Ureter (tissue), 1 donor: ENCODE measurements around the gene MAN2B2. TPM values are rescaled to one million over a fixed set of nuclear protein-coding genes. Genes with fewer than 3 reads are reported as not detected.

Source experiments
- DNase-seq: peaks from one replicate; pipeline ENCODE4 v3.0.0-alpha.2; 2020; ENCODE audit warnings: low spot score
- total RNA-seq: library from RNA; stranded (reverse); gene quantifications from one replicate; pipeline ENCODE4 v1.2.4, GENCODE V29; 2023
- donor health status: DM: yes; HTN: yes; CAD: no.

MAN2B2 gene
- total RNA-seq, 1 donor from 2014 or later = 37.3 TPM

DNA sequence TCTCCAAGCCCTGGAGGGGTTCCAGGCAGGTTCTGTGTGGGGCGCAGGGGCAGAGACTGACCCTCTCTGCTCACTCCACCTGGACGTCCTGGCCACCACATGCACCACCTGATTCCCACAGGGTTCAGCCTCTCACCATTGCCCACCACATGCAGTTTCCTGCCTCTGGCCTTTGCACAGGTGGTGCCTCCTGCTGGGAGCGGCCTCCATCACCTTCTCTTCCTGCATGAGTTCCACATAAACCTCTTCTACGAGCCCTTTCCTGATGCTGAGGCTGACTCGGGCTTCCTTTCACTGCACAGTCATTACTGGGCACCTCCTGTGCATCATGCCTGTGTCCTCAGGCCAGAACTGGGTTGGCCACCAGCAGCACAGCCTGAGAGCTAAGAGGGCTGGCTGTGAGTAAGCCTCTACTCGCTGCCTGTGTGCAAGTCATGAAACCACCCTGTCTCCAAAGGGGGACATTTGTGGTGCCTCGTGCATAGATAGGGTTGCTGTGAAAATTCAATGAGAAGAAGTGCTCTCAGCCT is 19.9 kb downstream of the MAN2B2 start:
- no peak for DNase-seq

- DNase-seq = no peak
Observed at GRCh38 chr4:6595897-6596537, 21.0 kb downstream of the MAN2B2 start.

GRCh38 chr4:6596948-6597347 is 22.0 kb downstream of the MAN2B2 start:
- DNase-seq = no peak

GRCh38 chr4:6598127-6598526 is 23.1 kb downstream of the MAN2B2 start:
- DNase-seq = no peak

GRCh38 chr4:6598641-6599040 is 23.7 kb downstream of the MAN2B2 start:
- DNase-seq = no peak

DNA sequence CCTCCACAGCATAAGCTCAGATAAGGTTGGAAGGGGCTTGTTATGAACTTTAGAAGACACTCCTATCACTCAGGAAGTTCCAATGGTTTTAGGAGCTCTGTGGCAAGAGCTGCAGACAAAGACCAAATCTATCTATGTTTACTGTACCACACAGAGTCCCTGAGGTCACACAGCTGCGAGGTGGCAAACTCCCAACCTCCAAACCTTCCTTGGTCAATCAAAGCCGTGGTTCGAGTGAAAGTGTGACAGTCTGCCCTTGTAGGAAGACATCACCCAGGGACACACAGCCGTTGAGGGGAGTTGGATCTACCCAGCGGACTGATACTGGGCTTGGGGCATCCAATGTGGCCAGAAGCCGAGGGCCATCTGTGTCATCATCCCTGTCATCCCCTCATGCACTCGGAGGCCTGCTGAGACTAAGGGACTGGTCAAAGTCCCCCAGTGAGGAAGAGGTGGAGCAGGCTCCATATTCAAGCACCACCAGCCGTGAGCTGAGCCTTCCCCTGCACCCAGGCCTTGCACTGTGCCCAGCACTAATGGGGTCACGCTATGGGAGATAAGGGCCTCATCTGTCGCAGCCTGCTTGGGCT is 26.8 kb downstream of the MAN2B2 start:
- DNase-seq = no peak

- DNase-seq = no peak
Observed at GRCh38 chr4:6602289-6602688, 27.3 kb downstream of the MAN2B2 start.

DNA sequence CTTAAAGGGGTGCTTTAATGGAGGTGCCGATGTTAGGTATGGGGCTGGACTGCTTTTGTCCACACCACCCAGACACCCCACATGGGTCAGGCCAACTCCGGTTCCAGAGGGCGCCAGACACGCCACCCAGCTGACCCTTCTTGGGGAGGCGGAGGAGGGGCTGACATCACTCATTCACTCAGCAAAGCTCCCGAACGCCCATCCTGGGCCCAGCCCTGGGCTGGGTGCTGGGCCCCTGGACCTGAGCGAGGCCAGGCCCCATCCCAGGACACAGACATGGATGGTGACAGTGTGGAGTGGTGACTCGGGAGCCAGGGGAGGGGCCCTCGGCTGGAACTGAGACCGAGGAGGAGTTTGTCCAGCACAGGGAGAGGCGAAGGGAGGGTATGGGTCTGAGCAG is 28.1 kb downstream of the MAN2B2 start:
- no peak for DNase-seq

GRCh38 chr4:6605114-6605513 is 30.1 kb downstream of the MAN2B2 start:
- no peak for DNase-seq

GRCh38 chr4:6605605-6606004 is 30.6 kb downstream of the MAN2B2 start:
- no peak for DNase-seq

DNA sequence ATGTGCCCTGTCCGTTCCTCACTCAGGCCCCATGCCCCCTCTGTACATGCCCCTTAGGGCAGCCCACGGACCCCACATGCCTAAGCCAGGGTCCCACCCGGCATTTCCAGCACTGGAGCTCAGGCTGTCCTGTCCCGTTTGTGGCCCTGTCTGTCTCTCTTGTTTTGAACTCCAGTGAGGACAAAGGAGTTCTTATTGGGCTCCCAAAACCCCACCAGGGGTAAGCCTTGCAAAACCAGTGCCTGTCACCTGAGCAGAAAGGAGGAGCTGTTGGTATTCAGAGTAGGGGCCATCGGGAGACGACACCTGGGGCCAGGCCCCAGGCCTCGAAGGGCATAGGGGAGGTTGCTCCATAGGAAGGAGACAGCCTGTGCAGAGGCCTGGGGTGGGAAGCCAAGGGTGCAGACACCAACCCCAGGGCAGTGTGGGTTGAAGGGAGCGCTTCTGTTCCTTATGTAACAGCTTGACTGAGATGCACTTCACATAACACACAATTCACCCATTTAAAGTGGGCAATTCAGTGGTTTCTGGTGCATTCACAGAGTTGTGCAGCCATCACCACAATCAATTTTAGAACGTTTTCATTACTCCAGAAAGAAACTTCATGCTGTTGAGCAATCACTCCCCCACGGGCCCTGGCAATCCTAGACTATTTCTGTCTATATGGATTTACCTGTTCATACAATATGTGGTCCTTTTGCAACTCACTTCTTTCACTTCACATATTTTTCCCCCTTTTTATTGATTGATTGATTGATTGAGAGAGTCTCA is 31.7 kb downstream of the MAN2B2 start:
- no peak for DNase-seq

DNA sequence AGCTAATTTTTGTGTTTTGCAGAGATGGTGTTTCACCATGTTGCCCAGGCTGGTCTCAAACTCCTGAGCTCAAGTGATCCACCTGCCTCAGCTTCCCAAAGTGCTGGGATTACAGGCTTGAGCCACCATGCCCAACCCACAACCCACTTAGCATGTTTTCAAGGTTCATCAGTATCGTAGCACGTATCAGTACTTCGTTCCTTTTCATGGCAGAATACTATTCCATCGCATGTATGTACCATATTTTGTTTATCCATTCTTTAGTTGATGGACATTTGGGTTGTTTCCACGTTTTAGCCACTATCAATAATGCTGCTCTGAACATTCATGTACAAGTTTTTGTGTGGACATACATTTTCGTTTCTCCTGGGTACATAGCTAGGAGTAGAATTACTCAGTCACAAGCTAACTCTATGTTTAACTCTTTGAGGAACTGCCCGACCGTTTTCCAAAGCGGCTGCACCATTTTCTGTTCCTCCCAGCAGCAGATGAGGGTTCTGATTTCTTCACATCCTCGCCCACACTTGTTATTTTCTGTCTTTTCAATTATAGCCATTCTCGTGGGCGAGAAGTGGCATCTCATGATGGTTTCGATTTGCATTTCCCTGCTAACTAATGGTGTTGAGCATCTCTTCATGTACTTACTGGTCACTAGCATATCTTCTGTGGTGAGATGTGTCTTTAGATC is 32.5 kb downstream of the MAN2B2 start:
- DNase-seq = no peak

- DNase-seq = no peak
Observed at GRCh38 chr4:6608758-6609414, 33.9 kb downstream of the MAN2B2 start.

GRCh38 chr4:6609415-6610079 is 34.6 kb downstream of the MAN2B2 start:
- DNase-seq = no peak

GRCh38 chr4:6610856-6611430 is 36.0 kb downstream of the MAN2B2 start:
- DNase-seq = no peak

DNA sequence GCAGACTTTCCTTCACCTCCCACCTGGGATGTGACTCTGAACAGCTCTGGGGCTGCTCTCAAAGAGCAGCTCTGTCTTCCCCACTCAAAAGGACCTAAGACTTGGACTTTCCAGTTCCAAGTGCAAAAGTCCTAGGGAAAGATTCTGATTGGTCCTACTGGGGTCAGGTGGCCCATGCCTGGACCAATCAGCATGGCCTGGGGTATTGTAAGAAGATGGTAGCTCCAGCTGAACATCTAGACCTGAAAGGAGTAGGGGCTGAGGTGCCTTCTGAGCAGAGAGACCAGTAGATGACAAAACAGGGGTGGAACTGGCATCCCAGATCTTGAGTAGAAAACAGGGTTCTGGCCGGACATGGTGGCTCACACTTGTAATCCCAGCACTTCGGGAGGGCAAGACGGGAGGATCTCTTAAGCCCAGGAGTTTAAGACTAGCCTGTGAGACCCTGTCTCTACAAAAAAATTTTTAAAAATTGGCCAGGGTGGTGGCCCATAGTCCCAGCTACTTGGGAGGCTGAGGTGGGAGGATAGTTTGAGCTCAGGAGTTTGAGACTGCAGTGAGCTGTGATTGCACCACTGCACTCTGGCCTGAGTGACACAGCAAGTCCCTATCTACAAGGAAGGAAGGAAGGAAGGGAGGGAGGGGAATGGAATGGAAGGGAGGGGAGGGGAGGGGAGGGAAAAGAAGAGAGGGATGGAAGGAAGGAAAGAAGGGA is 38.1 kb downstream of the MAN2B2 start:
- no peak for DNase-seq

DNA sequence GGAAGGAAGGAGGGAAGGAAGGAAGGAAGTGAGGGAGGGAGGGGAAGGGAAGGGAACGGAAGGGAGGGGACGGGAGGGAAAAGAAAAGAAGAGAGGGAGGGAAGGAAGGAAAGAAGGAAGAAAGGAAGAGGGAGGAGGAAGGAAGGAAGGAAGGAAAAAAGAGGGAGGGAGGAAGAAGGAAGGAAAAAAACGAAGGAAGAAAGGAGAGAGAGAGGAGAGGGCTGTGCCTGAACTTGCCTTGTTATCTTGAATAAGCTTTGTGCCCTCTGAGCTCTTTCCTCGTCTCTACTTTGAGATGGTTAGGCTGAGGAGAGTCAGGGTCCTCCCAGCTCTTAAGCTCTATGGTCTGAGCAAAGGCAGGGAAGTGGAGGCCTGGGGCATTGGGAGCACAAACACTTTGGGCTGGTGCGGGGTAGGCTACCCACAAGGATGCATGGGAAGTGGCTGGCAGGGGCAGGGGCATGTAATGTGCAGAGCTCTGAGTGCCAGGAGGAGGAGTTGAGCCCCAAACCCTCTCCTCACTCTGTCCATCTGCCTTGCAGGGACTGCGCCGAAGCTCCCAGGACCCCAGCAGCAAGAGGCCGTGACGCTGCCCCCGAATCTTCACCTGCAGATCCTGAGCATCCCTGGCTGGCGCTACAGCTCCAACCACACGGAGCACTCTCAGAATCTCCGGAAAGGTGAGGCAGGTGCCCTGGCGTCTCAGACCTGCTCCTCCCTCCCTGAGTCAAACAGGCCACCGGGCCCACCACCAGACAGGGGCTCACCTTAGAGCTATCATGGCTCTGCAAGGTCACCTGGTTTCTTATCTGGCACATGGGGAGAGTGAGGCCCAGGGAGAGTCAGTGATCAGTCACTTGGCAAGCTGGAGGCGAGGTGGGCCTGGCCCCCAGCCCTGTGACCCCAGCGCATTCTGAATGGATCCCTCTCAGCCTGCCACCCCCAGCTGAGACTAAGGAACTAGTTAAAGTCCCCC is 39.0 kb downstream of the MAN2B2 start:
- DNase-seq = no peak

DNA sequence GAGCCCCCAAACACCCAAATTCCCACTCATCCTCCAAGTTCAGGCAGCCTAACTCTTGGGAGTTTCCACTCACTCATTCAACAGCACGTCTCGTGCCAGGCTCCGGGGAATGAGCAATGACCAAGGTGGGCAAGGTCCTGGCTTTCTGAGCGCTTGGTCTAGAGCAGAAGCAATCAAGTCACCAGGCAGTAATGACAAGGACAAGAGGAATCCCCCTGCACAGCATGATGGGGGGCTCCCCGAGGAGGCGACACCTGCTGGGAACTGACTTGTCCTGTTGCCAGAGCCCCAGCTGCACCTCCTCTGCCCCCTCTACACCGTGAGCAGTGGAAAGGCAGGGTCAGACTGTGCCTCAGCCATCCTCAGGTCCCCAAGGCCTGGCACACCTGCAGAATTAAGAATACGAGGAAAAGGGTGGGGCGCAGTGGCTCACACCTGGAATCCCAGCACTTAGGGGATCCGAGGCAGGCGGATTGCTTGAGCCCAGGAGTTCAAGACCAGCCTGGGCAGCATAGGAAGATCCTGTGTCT is 39.8 kb downstream of the MAN2B2 start:
- DNase-seq = no peak
